ENCODE measurements around the gene CRY1.
A peak's percentile ranks its signal among the peaks of the same experiment; 100 is the strongest.

The CRY1 gene

GRCh38 chr12:107066691-107067090 is 26.7 kb downstream of the CRY1 start:
- Mint-ChIP-seq H3K36me3 (peaks cover 5 to 17% of the 10 kb centered on the region in 2 donors), H3K27ac (no peak overlapping the region), H3K4me3 (no peak overlapping the region), H3K9me3 (peaks cover 5 to 9% of the 10 kb centered on the region in 2 donors), H3K27me3 (no peaks in the 10 kb centered on the region), H3K4me1 (peaks cover 2 to 8% of the 10 kb centered on the region in 2 donors)
- DNase-seq (no peak), ATAC-seq (replicated peaks) (no peak)

- DNase-seq, result no peak
- Mint-ChIP-seq H3K36me3 (peaks cover 5 to 17% of the 10 kb centered on the region in 2 donors), H3K27ac (no peak overlapping the region), H3K4me3 (no peak overlapping the region), H3K9me3 (peaks cover 5 to 9% of the 10 kb centered on the region in 2 donors), H3K4me1 (peaks cover 2 to 8% of the 10 kb centered on the region in 2 donors), H3K27me3 (no peaks in the 10 kb centered on the region)
- ATAC-seq (replicated peaks), result no peak
Measured at GRCh38 chr12:107064687-107065086, 28.7 kb downstream of the CRY1 start.

- Mint-ChIP-seq H3K27ac (no peak overlapping the region), H3K9me3 (peaks cover 5 to 9% of the 10 kb centered on the region in 2 donors), H3K4me1 (peaks cover 2 to 8% of the 10 kb centered on the region in 2 donors), H3K27me3 (no peaks in the 10 kb centered on the region), H3K36me3 (peaks cover 5 to 17% of the 10 kb centered on the region in 2 donors), H3K4me3 (no peak overlapping the region)
- DNase-seq, result no peak
- no peak for ATAC-seq (replicated peaks)
Measured at GRCh38 chr12:107064243-107064642, 29.1 kb downstream of the CRY1 start.

GRCh38 chr12:107058190-107058589 is 35.2 kb downstream of the CRY1 start:
- Mint-ChIP-seq H3K27me3 (no peaks in the 10 kb centered on the region), H3K27ac (no peak overlapping the region), H3K4me3 (no peak overlapping the region), H3K4me1 (no peaks in the 10 kb centered on the region), H3K9me3 (peaks cover 5% of the 10 kb centered on the region in 2 donors), H3K36me3 (peaks cover 2 to 7% of the 10 kb centered on the region in 2 donors)
- DNase-seq, result no peak
- ATAC-seq (replicated peaks), result no peak

- H3K36me3 Mint-ChIP-seq, result peaks cover 8 to 16% of the 10 kb centered on the region in 2 donors
- no peak for ATAC-seq (replicated peaks)
- no peak overlapping the region for H3K4me3 Mint-ChIP-seq
- H3K9me3 Mint-ChIP-seq, result peaks cover 11 to 14% of the 10 kb centered on the region in 2 donors
- peaks cover 0 to 5% of the 10 kb centered on the region in 2 donors for H3K27me3 Mint-ChIP-seq
- no peaks in the 10 kb centered on the region for H3K4me1 Mint-ChIP-seq
- H3K27ac Mint-ChIP-seq, result no peak overlapping the region
- DNase-seq, result no peak
Measured at GRCh38 chr12:107057071-107057834, 36.1 kb downstream of the CRY1 start.

- Mint-ChIP-seq H3K9me3 (peaks cover 21 to 22% of the 10 kb centered on the region in 2 donors), H3K27me3 (peaks cover 0 to 5% of the 10 kb centered on the region in 2 donors), H3K36me3 (peaks cover 18 to 33% of the 10 kb centered on the region in 2 donors), H3K4me1 (no peaks in the 10 kb centered on the region), H3K4me3 (no peak overlapping the region), H3K27ac (no peak overlapping the region)
- no peak for DNase-seq
- ATAC-seq (replicated peaks), result no peak
Measured at GRCh38 chr12:107053709-107054108, 39.6 kb downstream of the CRY1 start.

GRCh38 chr12:107045186-107045585 is 48.2 kb downstream of the CRY1 start:
- Mint-ChIP-seq H3K4me1 (no peaks in the 10 kb centered on the region), H3K36me3 (peaks cover 17 to 36% of the 10 kb centered on the region in 2 donors), H3K4me3 (no peak overlapping the region), H3K27ac (no peak overlapping the region), H3K9me3 (peaks cover 25 to 28% of the 10 kb centered on the region in 2 donors), H3K27me3 (no peaks in the 10 kb centered on the region)
- DNase-seq, result no peak
- no peak for ATAC-seq (replicated peaks)

- Mint-ChIP-seq H3K4me3 (no peak overlapping the region), H3K9me3 (peaks cover 13 to 14% of the 10 kb centered on the region in 2 donors), H3K4me1 (no peaks in the 10 kb centered on the region), H3K27ac (no peak overlapping the region), H3K36me3 (peaks cover 6 to 30% of the 10 kb centered on the region in 2 donors), H3K27me3 (no peaks in the 10 kb centered on the region)
- DNase-seq, result no peak
- no peak for ATAC-seq (replicated peaks)
Measured at GRCh38 chr12:107042801-107043200, 50.5 kb downstream of the CRY1 start.

- Mint-ChIP-seq H3K9me3 (peaks cover 0 to 2% of the 10 kb centered on the region in 2 donors), H3K4me1 (no peaks in the 10 kb centered on the region), H3K36me3 (peaks cover 4 to 23% of the 10 kb centered on the region in 2 donors), H3K27me3 (no peaks in the 10 kb centered on the region), H3K4me3 (no peak overlapping the region), H3K27ac (no peak overlapping the region)
- no peak for ATAC-seq (replicated peaks)
- no peak for DNase-seq
Measured at GRCh38 chr12:107035733-107036132, 57.6 kb downstream of the CRY1 start.

GRCh38 chr12:107033758-107034739 is 59.3 kb downstream of the CRY1 start:
- no peak overlapping the region for H3K27ac Mint-ChIP-seq
- no peak overlapping the region for H3K4me3 Mint-ChIP-seq
- peaks cover 0 to 2% of the 10 kb centered on the region in 2 donors for H3K9me3 Mint-ChIP-seq
- H3K36me3 Mint-ChIP-seq, result peaks cover 4 to 20% of the 10 kb centered on the region in 2 donors
- no peaks in the 10 kb centered on the region for H3K4me1 Mint-ChIP-seq
- no peaks in the 10 kb centered on the region for H3K27me3 Mint-ChIP-seq
- ATAC-seq (replicated peaks) (no peak), DNase-seq (no peak)

GRCh38 chr12:107032266-107032665 is 61.1 kb downstream of the CRY1 start:
- peaks cover 4 to 12% of the 10 kb centered on the region in 2 donors for H3K36me3 Mint-ChIP-seq
- H3K9me3 Mint-ChIP-seq, result peaks cover 0 to 2% of the 10 kb centered on the region in 2 donors
- ATAC-seq (replicated peaks) (no peak), DNase-seq (no peak)
- peak overlapping the region; percentile 56 for H3K27ac Mint-ChIP-seq
- no peaks in the 10 kb centered on the region for H3K27me3 Mint-ChIP-seq
- H3K4me1 Mint-ChIP-seq, result no peaks in the 10 kb centered on the region
- no peak overlapping the region for H3K4me3 Mint-ChIP-seq

- Mint-ChIP-seq H3K27ac (no peak overlapping the region), H3K27me3 (no peaks in the 10 kb centered on the region), H3K9me3 (no peaks in the 10 kb centered on the region), H3K36me3 (peaks cover 0 to 5% of the 10 kb centered on the region in 2 donors), H3K4me1 (no peaks in the 10 kb centered on the region), H3K4me3 (no peak overlapping the region)
- DNase-seq, result no peak
- no peak for ATAC-seq (replicated peaks)
Measured at GRCh38 chr12:107031061-107031460, 62.3 kb downstream of the CRY1 start.

- DNase-seq (no peak), ATAC-seq (replicated peaks) (no peak)
- Mint-ChIP-seq H3K27ac (no peak overlapping the region), H3K4me1 (no peaks in the 10 kb centered on the region), H3K9me3 (no peaks in the 10 kb centered on the region), H3K27me3 (no peaks in the 10 kb centered on the region), H3K4me3 (no peak overlapping the region), H3K36me3 (no peaks in the 10 kb centered on the region)
Measured at GRCh38 chr12:107029081-107029480, 64.3 kb downstream of the CRY1 start.

GRCh38 chr12:107027636-107028053 is 65.7 kb downstream of the CRY1 start:
- Mint-ChIP-seq H3K27me3 (no peaks in the 10 kb centered on the region), H3K36me3 (no peaks in the 10 kb centered on the region), H3K9me3 (no peaks in the 10 kb centered on the region), H3K27ac (no peak overlapping the region), H3K4me1 (no peaks in the 10 kb centered on the region), H3K4me3 (no peak overlapping the region)
- ATAC-seq (replicated peaks) (no peak), DNase-seq (no peak)
